AML-193 (cell line): ENCODE results near the gene ELMOD3.
A peak's percentile ranks its signal among the peaks of the same experiment; 100 is the strongest.
"Not testable (repeated sequence)": the region's sequence is repeated elsewhere in the genome, so short reads cannot be mapped to it uniquely, and the experiment has no call there.

Source experiments
- DNase-seq, 2 experiments: peaks; one replicate each; lab custom pipeline; 2025; lab: John Stamatoyannopoulos, UW

The ELMOD3 gene

GRCh38 chr2:85329181-85329651 is 25.4 kb upstream of the ELMOD3 start:
- no peak for DNase-seq

GRCh38 chr2:85329701-85330100 is 24.9 kb upstream of the ELMOD3 start:
- DNase-seq: not testable (repeated sequence)

- DNase-seq: no peak
Observed at GRCh38 chr2:85330839-85331636, 23.5 kb upstream of the ELMOD3 start.

GRCh38 chr2:85333877-85334276 is 20.7 kb upstream of the ELMOD3 start:
- DNase-seq: not testable (repeated sequence)

GRCh38 chr2:85334928-85335327 is 19.6 kb upstream of the ELMOD3 start:
- DNase-seq: no peak

- no peak for DNase-seq
Observed at GRCh38 chr2:85340034-85340892, 14.3 kb upstream of the ELMOD3 start.

- DNase-seq: no peak
Observed at GRCh38 chr2:85341269-85342029, 13.1 kb upstream of the ELMOD3 start.

- DNase-seq: no peak
Observed at GRCh38 chr2:85342156-85342555, 12.4 kb upstream of the ELMOD3 start.

GRCh38 chr2:85343207-85343895 is 11.2 kb upstream of the ELMOD3 start:
- not testable (repeated sequence) for DNase-seq

GRCh38 chr2:85344356-85344954 is 10.1 kb upstream of the ELMOD3 start:
- DNase-seq: no peak

GRCh38 chr2:85347599-85347998 is 7.0 kb upstream of the ELMOD3 start:
- no peak for DNase-seq

GRCh38 chr2:85353876-85354285 is 688 bp upstream of the ELMOD3 start:
- DNase-seq: peak in 1 of 2 experiments; percentile 8

GRCh38 chr2:85355073-85355410 is 473 bp downstream of the ELMOD3 start:
- no peak for DNase-seq

- no peak for DNase-seq
Observed at GRCh38 chr2:85355521-85355920, 952 bp downstream of the ELMOD3 start.

GRCh38 chr2:85356186-85356585 is 1.6 kb downstream of the ELMOD3 start:
- DNase-seq: no peak

GRCh38 chr2:85357736-85358135 is 3.2 kb downstream of the ELMOD3 start:
- DNase-seq: no peak

- DNase-seq: not testable (repeated sequence)
Observed at GRCh38 chr2:85362653-85363387, 8.3 kb downstream of the ELMOD3 start.

- DNase-seq: no peak
Observed at GRCh38 chr2:85367180-85367579, 12.6 kb downstream of the ELMOD3 start.

- no peak for DNase-seq
Observed at GRCh38 chr2:85368921-85369320, 14.4 kb downstream of the ELMOD3 start.

- DNase-seq: no peak
Observed at GRCh38 chr2:85369500-85369899, 14.9 kb downstream of the ELMOD3 start.

GRCh38 chr2:85371045-85371444 is 16.5 kb downstream of the ELMOD3 start:
- DNase-seq: no peak
